ENCODE measurements around the gene LY6G5C.
A peak's percentile ranks its signal among the peaks of the same experiment; 100 is the strongest.

Gene LY6G5C

DNA sequence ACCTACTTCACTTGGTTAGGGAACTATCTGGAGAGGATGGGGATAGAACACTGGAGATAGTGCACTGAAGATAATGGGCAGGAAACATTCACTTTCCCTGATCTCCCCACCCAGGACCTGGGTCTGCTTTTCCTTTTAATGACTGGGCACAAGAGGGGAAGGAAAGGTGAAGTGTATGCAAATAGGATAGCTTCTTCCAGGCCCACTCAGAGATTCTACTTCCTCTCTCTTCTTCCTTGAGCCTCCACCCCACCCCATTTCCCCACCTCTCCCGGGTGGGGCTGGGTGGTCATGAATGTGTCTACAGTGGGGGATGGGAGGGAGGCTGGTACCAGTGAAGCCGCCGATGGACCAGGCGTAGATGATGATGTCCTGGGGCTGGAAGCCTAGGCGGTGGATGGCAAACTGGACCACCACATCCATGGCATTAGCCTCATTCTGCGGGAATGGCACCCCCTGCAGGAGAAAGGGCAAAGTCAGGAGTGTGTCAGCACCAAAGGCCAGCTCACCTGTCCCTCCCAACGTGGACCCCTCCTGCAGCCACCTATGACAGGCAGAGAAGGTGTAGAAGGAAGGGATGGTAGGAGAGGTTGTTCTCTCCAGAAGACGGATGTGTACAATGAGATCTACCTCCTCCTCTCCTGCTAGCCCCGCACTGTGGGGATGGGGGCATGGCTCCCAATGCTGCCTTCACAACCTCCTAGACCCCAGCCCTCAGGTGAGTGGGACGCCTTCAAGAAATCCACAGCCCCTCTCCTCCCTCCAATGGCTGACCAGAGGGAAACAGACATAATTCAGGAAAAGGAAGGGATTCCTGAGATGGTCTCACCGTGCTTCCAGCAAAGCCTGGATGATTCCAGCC is 8.6 kb upstream of the LY6G5C start:
- no peak for DNase-seq

DNA sequence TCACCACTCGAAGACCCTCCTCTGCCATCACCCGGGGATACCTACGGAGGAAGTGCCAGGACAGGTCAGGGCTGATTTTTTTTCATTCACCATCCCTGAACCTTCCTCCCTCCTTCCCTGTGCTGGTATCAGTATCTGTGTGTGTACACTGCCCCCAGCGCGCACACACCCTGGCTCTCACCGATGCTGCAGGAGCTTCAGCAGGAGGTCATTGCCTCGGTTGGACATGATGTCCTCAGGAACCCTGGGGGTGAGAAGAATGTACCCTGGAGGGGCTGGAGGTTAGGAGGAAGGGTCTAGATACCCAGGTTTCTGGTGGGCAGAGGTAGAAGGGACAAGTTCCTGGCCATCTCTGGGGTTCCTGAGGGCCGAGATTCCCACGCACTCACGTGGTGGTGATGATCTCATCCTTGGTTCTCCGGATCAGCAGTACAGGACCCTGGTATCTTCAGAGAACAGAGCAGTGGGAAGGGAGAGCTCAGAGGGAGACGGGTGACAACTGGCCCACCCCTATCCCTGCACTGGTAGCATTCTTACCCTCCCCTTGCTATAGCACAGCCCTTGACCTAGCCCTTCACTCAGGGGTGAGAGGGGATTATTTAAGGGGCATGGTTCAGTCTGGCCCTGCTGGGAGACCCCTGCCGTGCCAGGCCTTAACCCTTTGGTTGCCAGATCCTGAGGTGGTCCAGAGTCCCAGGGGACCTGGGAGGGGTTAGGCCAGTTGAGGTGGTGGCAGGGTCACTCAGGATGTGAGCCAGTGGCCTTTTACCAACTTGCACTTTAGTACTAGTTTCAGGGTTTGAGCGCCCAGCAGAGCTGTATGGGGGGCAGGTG is 7.2 kb upstream of the LY6G5C start:
- DNase-seq: no peak

DNA sequence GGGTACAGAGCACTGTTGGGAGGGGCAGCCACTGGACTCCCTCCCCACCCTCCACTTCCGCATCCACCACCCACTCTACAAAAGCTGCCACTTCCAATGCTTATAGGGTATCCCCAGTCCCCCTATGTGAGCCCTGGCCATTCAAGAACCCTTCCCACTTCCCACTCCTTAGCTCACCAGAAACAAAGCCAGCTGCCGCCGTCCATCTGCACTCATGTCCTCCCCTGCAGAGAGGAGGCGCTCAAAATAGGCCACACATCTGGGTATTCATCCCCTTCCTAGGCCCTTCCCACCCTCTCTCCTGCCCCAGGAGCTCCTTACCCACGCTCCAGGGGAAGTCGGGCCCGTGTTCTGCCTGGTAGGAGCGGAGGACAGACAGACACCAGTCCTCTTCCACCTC is 6.5 kb upstream of the LY6G5C start:
- DNase-seq: no peak

DNA sequence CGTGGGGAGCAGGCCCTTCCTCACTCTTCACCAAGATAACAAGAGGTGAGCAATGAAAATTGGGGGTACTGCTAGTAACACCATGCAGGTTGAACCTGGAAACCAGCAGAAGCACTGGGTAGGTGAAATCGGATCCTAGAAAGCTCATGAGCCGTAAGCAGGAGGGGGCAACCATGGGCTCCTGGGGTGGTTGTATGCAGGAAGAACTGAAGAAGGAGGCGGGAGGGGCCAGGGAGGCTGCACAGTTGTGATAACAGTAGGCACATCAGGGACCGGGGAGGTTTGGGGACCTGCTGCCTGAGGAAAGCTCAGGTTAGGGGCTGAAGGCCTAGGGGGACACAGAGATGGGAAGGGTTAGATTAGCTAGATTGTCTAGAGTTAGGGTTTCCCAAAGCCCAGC is 5.6 kb upstream of the LY6G5C start:
- DNase-seq: no peak

DNA sequence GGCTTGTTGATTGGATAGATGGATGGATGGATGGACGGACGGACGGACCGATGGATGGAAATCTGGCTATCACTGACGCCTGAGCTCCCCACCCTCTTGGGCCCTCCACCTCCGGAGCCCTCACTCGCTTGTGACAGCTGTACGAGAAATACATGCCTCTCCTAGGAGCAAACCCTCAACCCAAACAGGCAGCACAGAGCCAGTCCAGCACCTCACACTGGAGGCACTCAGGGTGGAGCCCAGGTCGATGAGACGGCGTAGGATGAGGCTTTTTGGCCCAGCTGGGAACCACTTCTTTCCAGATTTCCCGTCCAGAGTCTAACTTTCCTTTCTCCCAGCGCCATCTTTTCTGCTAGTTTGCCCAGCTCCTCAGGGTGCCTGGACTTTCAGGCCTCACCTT is 2.7 kb upstream of the LY6G5C start:
- DNase-seq: no peak

DNA sequence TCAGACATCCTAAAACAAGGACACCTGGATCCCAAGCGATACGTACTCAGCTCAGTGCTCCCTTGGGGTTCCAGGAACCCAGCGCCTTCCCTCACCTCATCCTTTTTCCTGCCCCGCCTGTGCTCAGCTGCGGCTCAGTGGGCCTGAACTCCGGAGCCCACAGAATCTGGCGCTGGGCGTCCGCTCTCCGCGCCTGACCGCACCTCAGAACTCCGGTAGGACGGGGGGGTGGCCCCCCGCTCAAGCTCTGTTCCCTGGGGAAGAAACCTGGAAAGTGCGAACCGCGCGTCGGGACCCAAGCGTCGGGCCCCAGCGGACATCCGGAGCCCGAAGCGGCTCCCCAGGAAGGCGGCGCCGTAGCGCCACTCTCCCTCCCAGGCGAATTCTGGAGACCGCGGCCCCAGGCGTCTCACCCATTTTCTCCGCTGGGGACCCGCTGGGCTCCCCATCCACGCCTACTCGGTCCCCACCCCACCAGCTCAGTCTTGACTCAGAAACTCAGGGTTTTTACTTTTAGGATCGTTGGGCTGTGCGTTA is 336 bp upstream of the LY6G5C start:
- no peak for DNase-seq

DNA sequence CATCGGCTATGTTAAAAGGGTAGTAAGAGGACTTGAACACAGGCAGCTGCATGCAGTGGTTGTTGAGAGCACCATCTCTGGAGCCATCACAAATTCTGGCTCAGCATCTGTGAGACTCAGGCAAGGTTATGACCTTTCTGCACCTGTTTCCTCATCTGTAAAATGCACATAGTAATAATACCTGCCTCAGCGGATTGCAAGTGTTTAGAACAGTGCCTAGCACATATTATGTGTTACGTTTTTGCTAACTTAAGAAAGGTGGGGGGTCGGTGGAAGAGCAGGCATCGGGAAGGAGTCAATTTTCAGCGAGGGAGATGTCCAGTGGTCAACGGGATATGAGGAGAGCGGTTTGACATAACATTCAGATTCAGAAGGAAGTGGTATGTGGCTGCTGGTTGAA is 2.9 kb downstream of the LY6G5C start:
- DNase-seq: no peak

DNA sequence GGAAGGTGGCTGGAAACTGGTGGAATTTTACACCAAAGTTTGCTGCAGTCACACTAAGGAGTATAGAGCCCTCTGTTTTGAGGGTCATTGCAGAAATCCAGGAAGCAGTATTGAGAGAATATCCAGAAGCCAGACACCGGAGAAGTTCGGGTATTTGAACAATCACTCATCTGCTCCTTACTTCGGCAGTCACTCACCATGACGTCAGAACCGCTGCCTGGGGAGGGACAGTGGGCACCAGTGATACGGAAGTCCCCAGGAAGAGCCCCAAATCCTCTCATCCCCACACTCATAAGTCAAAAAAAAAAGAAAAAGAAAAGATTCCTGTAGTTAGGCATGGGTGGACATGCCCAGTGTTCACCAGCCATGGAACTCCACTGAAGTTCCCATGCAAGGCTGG is 4.0 kb downstream of the LY6G5C start:
- DNase-seq: no peak

DNA sequence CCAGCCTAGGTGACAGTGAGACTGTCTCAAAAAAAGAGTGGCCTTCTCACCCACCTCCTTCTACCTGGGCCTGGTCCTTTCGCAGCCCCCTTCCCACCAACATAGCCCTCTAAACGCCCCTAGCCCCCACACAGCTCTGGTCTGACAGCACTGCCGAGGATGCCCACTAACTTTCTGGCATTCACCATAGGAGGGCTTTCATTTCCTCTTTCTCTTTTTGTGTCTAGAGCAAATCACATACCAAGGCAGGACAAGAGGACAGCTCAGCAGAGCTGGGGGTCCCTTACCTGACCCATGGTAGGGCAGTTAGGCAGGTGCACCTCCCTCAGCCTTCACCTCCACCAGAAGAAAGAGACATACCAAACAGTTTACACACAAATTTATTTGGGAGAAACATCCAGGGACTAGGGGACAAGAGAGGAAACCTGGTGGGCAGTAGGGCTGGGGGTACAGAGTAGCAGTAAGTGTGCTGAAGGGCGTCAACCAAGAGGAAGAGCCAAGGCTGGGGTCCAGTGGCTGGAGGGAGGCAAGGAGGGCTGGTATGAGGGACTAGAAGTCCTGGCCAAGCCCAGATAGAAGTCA is 4.5 kb downstream of the LY6G5C start:
- DNase-seq: no peak

DNA sequence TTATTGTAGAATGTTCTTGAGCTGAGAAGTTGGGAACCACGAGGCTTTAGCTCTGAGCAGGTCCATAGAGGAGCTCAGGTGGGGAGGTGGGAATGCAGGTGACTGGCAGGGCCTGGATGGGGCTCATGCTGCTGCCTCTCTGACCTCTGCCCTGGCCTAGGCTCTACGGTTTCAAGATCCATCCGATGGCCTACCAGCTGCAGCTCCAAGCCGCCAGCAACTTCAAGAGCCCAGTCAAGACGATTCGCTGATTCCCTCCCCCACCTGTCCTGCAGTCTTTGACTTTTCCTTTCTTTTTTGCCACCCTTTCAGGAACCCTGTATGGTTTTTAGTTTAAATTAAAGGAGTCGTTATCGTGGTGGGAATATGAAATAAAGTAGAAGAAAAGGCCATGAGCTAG is 11.2 kb downstream of the LY6G5C start, which contains the start of gene LY6G5B:
LY6G5B (plus strand) TSS at position 301 of the 400 bp plus-strand sequence. CDS start 975 bp downstream, outside the sequence.
- DNase-seq: no peak

DNA sequence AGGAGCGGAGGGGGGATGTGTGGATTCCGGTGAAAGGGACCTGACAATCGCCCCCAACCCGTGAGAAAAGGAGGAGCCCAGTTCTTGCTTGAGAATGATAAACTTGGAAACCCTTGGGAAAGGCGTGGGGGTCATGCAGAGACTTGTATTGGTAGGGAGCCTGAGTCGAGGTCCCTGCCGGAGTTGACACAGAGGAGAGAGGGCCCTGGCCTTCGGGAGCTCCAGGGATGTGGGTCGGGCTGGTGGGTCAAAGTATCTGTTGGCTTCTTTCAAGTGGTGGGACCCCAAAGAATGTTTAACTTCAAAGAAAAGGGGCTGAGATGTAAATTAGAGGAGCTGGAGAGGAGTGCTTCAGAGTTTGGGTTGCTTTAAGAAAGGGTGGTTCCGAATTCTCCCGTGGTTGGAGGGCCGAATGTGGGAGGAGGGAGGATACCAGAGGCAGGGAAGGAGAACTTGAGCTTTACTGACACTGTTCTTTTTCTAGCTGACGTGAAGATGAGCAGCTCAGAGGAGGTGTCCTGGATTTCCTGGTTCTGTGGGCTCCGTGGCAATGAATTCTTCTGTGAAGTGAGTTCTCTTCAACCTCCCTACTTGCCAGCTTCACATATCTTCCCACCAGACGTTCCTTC is 14.4 kb downstream of the LY6G5C start:
- no peak for DNase-seq

DNA sequence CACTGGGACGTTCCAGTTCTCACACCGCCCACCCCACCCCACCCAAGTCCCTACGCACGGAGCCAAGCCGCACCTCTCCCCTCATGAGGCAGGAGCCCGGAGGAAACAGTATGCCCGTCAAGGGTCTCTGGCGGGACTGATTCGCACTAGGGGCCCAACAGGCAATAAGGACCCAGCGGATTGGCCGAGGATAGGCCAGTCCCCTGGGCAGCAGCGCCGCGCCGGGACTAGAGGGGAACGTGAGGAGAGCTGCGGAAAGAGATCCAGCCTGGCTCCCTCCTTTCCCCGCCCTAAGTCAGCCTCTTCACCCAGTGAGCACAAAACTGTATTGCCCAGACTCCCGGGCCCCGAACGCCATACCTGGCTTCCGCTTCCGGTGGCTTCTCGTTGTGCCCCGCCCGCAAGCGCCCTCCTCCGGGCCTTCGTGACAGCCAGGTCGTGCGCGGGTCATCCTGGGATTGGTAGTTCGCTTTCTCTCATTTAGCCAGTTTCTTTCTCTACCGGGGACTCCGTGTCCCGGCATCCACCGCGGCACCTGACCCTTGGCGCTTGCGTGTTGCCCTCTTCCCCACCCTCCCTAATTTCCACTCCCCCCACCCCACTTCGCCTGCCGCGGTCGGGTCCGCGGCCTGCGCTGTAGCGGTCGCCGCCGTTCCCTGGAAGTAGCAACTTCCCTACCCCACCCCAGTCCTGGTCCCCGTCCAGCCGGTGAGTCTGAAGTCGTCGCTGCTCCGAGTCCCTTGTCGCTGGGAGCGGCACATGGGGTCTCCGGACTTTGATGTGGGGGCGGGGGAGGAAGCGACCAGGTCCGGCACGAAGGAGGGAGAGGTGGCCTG is 15.1 kb downstream of the LY6G5C start, which contains the start of gene CSNK2B:
CSNK2B (plus strand) TSS at position 580 of the 836 bp plus-strand sequence. CDS start 752 bp downstream, outside the sequence.
- peak; percentile 98 for DNase-seq

DNA sequence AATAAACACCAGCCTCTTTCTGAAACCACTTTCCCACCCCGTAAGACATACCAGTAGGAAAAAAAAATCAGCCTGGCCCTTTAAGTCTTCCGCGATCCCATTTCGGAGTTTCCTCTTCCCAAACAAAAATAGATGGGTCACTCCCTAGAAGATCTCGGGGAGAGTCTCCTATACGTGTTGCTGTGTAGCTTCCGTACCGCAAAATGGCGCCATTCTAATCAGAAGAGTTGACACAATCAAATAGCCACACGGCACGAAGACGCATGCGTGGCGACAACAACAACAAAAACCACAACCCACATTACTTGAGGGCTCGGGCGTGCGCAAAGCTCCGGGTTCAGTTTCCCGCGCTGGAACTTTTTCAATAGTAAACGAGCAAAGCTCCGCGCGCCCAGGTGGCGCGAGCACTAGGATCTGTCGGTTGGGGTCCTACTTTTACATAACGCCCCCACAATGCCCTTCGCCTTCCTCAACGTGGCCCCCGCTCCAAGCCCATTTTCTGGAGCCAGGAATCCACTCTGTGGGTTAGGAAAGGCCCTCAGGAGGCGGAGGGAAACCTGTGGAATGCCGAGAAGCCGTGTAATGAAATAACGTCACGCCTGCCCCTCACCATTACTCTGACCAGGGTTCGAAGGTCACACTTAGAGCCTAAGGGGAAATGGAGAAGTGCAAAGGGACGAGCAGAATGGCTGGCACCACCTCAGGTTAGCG is 15.9 kb downstream of the LY6G5C start, which contains the start of gene GPANK1:
GPANK1 (minus strand) TSS at position 208 of the 711 bp plus-strand sequence. CDS start 519 bp downstream, outside the sequence.
- peak; percentile 96 for DNase-seq

DNA sequence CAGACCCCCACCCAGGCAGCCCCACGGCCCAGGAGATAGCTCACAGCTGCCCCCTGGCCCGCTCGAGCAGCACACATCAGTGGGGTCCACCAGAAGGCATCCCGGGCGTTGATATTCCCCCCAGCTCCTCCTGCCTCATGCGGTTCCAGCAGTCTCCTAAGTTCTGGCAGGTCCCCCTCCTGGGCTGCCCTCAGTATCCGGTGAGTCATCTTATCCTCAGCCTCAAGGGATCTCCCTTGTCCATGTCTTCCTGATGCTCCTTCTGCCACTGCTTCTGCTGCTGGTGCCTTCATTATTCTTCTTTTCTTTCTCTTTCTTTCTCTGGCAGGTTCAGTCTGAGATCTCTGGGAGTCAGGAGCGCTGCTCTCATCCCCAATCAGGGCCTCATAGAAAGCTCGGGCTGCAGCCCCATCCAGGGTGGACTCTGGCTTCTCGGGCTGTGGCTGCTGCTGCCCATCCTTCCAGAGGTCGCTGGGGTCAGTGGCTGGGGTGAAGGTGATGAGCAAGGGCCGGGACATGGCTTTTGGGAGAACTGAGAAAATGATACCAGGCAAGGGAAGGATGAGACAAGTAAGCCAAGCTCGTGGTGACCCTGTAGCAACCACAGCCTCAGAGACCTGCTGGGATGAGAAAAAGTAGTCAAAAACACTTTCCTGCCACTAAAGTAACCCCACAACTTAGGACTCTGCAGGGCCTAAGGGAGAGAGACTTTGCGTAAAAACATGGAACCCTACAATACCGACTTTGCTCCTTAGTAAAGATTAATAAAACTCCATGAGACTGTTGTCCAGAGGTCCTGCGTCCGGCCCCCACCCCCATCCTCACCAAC is 16.7 kb downstream of the LY6G5C start:
- DNase-seq: no peak

DNA sequence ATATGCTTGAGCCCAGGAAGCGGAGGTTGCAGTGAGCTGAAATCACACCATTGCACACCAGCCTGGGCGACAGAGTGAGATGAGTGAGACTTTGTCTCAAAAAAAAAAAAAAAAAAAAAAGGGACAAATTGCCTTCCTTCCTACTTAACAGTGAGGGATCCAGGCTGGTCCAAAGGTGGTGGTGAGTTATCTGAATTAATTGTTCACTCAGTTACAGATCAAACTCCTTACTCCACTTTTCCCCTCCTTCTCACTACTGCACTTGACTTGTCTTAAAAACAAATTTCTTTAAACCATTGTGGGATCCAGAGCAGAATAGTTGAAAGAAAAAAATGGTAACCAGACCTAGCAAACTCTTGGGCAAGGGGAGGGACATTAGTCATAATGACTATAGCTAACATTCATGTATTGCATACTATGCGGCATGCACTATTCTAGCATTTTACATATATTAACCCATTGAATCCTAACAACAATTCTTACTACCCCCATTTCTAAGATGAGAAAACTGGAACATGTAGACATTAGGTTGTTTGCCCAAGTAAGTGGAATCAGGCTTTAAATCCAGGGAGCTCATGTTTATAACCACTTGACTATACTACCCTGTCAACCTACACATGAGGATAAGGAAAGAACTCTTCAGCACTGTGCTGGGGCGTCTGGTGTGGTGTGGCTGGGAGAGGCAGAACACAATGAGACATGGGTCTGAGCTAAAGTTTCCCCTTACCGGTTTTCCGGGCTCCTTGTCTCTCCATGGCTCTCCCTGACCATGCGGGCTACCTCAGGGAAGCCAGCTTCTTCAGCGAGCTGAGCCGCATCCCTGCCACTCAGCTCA is 17.5 kb downstream of the LY6G5C start:
- DNase-seq: no peak

DNA sequence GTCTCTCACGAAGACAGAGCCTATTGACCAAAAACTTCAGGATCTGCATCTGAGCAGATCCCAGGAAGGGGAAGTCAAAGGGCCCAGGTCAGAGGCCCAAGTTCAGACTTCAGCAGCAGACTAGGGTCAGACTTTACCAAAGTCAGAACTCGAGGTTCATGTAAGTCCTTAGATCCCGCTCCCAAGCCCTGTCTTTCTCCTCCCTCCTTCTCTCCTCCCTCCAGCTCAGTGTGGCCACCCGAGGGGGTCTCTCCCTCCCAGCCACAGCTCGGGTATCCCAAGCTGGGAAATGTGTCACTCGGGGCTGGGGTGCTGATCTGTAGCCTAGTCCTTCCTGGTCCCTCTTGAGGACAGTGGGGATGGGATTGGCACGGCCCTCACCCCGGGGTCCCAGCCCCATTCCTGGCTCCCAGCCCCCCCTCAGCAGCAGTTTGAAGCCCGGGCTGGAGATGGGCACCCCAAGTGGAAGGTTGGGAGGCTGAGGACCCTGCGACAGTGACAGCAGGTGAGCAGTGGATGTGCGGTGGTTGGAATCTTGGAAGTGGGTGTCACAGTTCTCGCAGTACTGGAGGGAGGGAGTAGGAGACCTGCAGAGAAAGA is 18.6 kb downstream of the LY6G5C start:
- DNase-seq: no peak

DNA sequence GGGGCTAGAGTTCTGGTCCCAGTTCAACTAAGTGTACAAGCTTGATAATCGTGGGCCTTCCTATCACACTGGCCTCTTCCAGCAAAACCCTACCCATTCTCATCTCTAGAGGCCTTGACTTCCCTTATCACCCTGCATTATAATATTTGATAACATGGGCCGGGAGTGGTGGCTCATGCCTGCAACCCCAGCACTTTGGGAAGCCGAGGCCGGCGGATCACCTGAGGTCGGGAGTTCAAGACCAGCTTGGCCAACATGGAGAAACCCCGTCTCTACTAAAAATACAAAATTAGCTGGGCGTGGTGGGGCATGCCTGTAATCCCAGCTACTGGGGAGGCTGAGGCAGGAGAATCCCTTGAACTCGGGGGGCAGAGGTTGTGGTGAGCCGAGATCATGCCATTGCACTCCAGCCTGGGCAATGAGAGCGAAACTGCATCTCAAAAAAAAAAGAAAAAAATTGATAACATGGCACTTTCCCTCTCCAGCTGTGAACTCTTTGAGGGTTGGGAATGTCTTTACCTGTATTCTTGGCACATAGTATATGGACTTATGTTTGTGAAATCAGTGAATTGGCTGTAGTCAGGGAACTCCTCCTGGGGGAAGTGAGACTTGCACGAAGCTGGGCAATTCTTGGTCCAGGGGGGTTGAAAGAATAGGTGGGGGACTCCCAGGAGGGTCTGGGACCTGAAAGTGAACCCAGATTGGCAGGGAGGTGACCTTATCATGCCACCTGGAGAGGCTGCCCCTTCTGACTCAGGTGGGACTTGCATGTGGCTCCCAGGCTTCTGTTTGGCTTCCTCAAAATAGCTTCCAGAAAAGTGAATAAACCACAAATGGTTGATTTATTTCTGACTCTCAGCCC is 19.4 kb downstream of the LY6G5C start:
- no peak for DNase-seq
